ENCODE data around the gene DENND2C.

DNA sequence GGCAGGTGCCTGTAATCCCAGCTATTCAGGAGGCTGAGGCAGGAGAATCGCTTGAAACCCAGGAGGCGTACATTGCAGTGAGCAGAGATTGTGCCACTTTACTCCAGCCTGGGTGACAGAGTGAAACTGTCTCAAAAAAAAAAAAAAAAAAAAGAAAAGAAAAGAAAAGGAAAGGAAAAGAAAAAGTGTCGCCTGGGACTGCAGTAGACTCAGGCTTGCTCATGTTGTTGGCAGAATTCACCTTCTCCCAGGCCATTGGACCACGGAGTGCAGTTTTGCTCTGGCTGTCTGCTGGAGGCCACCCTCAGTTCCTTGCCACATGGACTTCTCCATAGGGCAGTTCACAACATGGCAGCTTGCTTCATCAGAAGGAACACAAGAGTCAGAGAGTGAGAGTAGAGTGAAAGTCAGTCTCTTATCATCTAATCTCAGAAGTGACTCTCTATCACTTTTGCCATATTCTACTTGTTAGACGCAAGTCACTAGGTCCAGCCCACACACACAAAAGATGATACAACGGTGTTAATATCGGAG, 117.7 kb downstream of the DENND2C start:
- TF ChIP-seq POLR2A (IDR thresholded peaks at IDR 0.05): no peak
- TF ChIP-seq, protein P1, sequence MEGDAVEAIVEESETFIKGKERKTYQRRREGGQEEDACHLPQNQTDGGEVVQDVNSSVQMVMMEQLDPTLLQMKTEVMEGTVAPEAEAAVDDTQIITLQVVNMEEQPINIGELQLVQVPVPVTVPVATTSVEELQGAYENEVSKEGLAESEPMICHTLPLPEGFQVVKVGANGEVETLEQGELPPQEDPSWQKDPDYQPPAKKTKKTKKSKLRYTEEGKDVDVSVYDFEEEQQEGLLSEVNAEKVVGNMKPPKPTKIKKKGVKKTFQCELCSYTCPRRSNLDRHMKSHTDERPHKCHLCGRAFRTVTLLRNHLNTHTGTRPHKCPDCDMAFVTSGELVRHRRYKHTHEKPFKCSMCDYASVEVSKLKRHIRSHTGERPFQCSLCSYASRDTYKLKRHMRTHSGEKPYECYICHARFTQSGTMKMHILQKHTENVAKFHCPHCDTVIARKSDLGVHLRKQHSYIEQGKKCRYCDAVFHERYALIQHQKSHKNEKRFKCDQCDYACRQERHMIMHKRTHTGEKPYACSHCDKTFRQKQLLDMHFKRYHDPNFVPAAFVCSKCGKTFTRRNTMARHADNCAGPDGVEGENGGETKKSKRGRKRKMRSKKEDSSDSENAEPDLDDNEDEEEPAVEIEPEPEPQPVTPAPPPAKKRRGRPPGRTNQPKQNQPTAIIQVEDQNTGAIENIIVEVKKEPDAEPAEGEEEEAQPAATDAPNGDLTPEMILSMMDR (IDR thresholded peaks at IDR 0.05): no peak

All from ovary (tissue), 3 donors.